HG03520 (cell line): ENCODE results near the gene STX8.
"Not testable (repeated sequence)": the region's sequence is repeated elsewhere in the genome, so short reads cannot be mapped to it uniquely, and the experiment has no call there.

Source experiments
- ATAC-seq: cut with Tn5 transposase; IDR thresholded peaks from one replicate; pipeline ENCODE4 v1.9.1; 2021; ENCODE audit warnings: mild to moderate bottlenecking, moderate library complexity; ENCODE audit not compliant: unreplicated experiment

The STX8 gene, protein sequence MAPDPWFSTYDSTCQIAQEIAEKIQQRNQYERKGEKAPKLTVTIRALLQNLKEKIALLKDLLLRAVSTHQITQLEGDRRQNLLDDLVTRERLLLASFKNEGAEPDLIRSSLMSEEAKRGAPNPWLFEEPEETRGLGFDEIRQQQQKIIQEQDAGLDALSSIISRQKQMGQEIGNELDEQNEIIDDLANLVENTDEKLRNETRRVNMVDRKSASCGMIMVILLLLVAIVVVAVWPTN

DNA sequence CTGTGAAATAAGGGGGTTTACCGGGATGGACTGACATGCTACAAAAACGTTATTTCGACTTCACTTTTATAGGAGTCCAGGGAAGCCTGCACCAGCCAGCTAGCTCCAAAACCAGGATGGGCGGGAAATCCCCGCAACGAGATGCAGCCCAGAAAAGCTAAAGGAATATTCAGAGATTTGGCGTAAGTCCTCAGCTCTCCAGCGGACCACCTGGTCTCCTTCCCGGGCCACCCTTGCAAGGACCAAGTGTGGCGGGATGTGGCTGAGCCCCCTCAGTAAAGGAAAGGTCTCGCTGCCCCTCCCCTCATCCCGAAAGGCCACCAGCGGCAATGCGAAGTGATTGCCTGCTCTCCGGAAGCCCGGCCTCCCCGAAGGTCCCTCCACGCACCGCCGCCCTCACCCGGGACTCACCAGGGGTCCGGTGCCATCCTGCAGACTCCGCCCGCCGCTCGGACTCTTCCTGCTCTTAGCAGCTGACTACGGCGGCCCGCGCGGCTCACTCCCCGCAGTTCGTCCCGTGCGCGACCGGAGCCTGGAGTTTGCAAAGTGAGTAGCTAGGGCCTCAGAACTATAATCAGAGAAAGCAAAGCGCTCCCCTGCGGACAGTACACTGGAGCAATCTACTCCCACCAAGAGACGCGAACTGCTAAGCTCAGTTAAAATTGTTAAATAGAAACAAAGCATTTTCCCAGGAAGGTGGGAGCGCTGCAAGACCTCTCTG lies at the start of gene STX8:
Gene STX8 (minus strand): TSS at position 440 of the 721 bp plus-strand sequence. CDS start 12 bp downstream, at position 428.
- ATAC-seq, result peak; percentile 76

DNA sequence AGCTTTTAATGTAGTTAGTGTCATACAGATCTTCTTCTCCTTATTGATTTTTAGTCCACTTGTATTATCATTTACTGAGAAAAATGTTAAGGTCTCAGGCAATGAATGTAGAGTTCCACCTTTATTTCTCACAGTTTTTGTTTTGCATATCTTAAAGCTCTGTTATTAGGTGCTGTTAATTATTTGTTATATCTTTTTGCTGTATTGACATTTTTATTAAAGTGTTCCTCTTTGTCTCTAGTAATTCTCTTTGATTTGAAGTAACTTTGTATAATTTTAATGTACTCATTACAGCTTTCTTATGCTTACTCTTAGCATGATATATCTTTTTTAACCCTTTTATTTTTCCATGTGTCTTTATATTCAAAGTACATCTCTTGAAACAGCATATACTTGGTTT lies 47.3 kb upstream of the STX8 start:
- no peak for ATAC-seq

DNA sequence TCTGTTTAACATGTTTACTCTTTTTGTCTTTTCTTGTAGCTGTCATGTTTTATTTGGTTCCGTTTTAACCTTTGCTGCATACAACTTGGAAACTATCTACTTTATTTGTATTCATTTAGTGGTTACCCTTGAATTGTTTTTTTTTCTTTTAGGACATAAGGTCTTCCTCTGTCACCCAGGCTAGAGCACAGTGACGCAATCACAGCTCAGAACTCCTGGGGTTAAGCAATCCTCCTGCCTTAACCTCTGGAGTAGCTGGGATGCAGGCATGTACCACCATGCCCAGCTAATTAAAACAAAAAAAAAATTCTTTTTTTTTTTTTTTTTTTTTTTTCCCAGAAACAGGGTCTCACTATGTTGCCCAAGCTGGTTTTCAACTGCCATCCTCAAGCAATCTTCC lies 39.9 kb upstream of the STX8 start:
- no peak for ATAC-seq

DNA sequence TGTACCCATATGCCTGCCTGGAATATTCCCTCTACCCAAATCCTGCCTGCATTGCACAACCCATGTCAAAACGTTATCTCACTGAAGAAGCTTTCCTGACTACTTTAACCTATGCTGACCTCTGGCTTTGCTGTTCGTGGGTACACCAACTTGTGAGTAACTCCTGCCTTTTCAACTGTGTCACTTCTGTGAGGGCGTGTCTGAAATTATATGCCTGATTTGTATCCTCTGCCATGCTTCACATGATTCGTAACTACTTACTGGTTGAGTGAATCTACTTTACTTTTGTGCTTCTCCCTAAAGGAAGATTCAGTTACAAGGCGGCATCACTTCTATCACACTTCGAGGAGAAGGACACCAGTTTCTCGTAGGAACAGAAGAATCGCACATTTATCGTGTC lies 36.4 kb upstream of the STX8 start:
- ATAC-seq, result no peak

DNA sequence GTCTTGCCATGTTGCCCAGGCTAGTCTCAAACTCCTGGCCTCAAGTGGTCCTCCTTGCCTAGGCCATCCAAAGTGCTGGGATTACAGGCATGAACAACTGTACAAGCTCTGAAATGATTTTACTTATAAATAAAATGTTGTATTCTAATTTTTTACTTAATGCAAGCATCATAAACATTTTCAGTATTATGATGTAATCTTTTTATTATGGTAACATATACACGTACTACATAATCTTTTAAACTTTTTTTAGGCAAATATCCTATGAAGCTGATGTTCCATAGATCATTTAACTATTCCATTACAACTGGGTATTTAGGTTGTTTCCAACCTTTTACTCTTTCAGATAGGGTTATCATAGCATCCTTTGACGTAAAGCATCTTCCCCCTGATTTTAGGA lies 35.9 kb upstream of the STX8 start:
- ATAC-seq, result no peak

DNA sequence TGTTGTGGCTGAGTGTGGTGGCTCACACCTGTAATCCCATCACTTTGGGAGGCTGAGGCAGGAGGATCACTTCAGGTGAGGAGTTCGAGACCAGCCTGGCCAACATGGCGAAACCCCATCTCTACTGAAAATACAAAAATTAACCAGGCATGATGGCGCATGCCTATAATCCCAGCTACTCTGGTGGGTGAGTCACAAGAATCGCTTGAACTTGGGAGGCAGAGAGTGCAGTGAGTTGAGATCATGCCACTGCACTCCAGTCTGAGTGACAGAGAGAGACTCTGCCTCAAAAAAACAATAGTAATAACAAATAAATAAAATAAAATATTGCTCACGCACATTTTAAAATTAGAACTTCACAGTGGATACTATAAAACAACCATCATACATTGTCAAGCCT lies 31.4 kb upstream of the STX8 start:
- ATAC-seq, result not testable (repeated sequence)

DNA sequence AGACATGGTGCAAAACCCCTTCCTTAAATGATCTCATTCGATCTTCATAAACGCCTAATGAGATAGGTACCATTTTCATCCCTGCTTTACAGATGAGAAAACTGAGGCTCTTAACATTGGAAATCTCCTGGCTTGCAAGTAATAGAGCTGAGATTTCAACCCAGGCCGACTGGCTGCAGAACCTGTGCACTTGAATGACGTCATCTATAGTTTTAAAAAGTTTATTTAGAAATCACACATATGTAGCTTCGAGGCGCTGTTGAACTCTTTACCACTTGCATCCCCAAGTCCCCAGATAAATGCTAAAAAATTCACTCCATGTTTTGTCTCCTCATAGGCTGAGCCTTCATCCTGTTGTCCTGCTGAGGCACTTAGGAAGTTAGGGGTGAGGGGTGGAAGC lies 30.8 kb upstream of the STX8 start:
- ATAC-seq, result no peak

DNA sequence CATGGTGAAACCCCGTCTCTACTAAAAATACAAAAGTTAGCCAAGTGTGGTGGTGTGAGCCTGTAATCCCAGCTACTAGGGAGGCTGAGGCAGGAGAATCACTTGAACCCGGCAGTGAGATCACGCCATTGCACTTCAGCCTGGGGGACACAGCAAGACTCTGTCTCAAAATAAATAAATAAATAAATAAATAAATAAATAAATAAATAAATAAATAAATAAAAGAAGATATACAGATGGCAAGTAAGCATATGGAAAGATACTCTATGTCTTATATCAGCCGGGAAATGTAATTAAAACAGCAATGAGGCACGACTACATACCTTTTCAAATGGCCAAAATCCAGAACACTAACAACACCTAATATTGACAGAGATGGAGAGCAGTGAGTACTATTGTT lies 29.0 kb upstream of the STX8 start:
- not testable (repeated sequence) for ATAC-seq

DNA sequence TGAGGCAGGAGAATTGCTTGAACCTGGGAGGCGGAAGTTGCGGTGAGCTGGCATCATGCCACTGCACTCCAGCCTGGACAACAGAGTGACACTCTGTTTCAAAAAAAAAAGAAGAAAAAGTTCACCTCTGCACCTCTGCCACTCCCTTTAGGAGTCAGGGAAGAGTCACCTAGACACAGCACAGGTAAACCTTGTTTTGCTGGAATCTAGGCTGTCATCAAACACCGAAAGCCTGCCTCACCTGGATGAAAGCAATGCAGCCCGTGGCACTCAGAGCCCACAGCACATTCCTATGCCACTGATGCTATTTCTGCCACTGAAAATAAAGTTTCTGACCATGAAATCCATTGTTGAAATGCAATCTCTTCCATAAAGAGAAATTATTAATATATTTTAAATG lies 23.0 kb upstream of the STX8 start:
- no peak for ATAC-seq

DNA sequence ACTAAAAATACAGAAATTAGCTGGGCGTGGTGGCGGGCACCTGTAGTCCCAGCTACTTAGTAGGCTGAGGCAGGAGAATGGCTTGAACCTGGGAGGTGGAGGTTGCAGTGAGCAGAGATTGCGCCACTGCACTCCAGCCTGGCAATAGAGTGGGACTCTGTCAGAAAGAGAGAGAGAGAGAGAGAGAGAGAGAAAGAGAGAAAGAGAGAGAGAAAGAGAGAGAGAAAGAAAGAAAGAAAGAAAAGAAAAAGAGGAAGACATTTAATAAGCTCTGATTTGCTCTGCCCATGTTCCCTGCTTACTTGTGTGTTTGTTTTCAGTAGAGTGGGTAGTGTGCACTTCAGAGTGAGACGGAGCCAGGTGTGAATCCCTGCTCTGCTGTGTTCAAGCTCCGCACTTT lies 22.0 kb upstream of the STX8 start:
- ATAC-seq, result not testable (repeated sequence)

DNA sequence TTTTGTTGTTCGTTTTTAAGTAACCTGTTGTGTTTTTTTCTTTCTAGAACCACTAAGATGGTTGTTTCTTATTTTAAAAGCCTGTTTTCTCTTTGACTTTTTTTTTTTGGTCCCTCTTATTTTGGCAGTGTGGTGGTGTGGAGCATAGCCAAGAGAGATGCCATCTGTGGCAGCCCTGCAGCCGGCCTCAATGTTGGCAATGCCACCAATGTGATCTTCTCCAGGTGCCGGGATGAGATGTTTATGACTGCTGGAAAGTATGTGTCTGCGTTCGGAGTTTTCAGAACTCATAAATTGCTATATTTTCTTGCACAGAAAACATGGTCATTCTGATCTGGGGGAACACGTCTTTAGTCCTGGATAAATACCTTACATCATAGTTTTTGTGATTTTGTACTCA lies 18.4 kb upstream of the STX8 start:
- ATAC-seq, result no peak

DNA sequence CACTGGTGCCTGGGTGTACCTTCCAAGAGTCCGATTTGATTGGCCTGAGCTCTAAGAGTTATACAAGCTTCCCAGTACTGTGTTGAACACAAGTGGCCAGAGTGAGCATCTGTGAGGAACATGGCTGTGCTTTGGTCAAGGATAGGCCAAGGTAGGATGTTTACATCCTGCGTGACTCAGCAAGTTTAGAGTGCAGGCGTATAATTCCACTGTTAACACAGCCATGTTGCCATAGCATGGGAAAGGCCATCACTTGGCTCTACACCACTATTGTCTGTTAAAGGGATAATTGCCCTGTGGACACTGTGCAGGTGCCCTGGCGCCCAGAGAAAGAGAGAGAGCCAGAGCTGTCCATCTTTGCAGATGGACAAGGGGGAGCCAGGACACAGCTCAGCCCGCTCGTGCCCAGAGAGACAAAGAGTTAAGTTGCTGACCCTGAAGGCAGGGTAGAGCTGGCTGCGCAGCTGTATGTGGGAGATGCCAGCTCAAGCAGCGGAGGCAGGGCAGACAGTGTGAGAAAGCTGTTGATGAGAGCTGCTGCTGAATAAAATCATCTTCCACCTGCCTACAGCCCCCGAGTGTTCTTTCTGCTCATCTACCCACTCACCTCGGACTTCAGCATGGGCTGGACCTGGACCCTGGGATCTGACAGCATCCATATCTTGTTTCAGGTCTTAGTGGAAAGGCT lies 12.5 kb upstream of the STX8 start:
- ATAC-seq, result no peak

DNA sequence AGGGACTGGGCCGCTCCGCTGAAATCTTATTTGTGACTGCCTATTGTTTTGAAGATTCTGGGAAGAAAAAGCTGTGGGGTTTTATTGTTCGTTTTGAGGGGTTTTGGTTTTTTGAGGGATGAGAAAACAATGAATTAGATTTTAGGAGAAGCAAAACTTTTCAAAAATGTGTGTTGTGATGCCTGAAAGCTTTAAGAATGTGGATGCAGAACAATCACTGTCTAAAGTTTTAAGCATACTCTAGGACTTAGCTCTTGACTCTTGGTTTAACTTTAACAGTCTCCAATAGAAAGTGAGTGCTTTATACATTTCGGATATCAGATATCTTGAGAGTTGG lies 1.7 kb upstream of the STX8 start:
- no peak for ATAC-seq

DNA sequence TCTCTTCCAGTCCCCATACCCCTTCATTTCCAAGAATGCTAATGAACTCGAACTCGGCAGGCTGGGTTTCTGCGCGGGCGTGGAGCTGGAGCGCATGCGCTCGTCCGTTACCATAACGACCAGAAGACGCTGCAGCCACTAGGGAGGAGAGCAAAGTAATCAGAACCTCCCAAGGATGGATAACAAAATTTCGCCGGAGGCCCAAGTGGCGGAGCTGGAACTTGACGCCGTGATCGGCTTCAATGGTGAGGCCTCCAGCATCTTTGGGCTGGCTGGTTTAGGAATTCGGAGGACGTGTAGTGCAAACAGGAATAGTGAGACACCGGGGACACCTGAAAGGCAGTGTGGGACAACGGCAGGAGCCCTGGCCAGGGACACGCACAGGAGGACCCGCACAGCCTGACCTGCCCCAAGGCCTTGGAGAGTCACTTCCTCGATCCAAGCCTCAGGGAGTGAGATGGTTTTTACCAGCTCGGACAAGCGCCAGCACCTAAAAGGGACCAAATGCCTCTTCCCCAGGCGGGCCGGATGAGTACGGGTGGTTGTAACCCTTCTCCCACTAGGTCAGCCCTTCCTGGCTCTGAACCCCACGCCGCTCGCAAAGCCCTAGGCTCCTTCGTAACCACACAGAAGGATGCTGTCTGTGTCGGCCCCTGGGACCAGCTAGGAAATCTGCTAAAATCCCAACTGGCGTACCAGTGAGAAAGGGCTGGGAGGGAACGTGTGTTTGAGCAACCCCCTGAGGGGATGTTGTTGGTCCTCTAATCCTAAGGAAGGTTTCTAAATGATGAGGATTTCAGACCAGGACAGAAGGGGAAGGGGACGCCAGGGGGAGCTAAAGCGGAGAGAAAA lies 1.1 kb upstream of the STX8 start, which contains the start of gene CFAP52:
Gene CFAP52 (plus strand): TSS at position 122 of the 852 bp plus-strand sequence. CDS start 54 bp downstream, at position 176.
- ATAC-seq, result no peak

DNA sequence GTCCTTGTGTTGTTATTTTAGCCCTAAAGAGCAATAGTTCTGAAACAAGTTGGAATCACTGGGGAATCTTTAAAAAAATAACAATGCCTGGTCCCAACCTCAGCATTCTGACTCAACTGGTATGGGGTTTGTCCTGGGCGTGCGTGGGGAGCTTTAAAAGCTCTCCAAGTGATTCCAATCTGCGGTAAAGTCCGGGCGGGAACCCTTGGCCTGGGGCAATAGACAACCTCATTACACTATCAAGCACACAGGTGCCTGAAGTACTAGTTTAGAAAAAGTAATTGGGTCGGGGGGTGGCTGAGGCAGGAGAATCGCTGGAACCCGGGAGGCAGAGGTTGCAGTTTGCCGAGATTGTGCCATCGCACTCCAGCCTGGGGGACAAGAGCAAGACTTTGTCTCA lies 4.4 kb downstream of the STX8 start:
- ATAC-seq, result no peak

DNA sequence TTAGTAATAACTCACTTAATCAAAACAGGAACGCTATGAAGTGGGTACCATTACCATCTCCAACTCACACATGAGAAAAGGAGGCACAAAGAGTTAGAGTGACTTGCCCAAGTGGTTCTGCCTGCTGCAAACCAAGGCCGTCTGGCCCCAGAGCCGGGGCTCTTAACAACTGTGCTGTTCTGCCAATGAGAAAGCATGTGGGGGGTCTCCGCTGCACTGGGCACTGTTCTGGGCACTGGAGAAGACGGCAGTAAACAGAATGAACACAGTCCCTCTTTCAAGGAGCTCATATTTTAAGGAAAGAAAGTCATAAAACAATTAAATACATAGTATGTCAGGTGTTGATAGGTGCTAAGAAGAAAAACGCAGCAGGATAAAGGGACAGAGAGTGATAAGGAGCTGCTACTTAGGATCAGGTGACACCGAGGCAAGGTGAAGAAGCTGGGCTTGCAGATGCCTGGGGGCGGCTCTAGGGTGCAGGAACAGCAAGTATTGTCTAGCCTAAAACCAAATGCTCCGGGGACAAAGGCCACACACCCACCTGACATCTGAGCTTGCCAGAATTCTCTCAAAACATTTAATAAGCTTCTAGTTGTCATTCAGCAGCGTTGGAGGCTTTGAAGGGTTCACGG lies 6.5 kb downstream of the STX8 start:
- ATAC-seq, result no peak

DNA sequence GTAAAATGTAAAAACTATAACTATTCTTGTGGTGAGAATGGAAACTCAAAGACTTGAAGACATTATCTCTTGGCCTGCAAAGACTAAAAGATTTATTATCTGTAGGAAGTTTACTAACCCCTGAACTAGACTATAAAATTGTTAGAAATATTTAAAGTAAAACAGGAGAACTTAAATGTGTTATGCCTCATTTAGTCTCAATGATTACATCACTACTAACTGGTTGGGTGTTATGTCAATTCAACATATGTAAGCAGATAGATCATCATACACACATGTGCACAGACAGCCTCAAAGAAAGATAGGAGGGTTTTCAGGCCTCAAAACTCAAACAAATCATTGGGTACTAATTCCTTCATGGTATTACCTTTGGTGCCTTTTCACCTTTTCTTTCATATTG lies 7.6 kb downstream of the STX8 start:
- ATAC-seq, result no peak

DNA sequence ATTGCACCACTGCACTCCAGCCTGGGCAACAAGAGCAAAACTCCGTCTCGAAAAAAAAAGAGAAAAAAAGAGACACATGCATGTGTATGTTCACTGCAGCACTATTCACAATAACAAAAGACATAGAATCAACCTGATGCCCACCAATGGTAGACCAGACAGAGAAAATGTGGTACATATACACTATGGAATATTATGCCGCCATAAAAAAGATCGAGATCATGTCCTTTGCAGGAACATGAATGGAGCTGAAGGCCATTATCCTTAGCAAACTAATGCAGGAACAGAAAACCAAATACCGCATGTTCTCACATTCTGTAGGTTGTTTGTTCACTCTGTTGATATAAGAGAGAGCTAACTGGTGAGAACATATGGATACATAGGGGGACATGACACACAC lies 8.9 kb downstream of the STX8 start:
- ATAC-seq, result not testable (repeated sequence)

DNA sequence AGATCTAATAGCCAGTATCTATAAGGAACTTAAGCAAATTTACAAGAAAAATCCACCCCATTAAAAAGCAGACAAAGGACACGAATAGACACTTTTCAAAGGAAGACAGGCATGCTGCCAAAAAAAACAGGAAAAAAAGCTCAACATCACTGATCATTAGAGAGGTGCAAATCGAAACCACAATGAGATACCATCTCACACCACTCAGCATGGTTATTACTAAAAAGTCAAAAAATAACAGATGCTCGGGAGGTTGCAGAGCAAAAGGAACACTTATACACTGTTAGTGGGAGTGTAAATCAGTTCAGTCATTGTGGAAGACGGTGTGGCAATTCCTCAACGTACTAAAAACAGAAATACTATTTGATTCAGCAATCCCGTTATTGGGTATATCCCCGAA lies 9.6 kb downstream of the STX8 start:
- ATAC-seq, result no peak

DNA sequence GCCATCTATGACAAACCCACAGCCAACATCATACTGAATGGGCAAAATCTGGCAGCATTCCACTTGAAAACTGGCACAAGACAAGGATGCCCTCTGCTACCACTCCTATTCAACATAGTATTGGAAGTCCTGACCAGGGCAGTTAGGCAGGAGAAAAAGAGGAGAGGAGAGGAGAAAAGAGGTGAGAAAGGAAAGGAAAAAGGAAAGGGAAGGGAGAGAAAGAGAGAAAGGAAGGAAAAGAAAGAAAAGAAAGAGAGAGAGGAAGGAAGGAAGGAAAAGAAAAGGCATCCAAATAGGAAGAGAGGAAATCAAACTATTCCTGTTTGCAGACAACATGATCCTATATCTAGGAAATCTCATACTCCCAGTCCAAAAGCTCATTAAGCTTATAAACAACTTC lies 11.5 kb downstream of the STX8 start:
- no peak for ATAC-seq

DNA sequence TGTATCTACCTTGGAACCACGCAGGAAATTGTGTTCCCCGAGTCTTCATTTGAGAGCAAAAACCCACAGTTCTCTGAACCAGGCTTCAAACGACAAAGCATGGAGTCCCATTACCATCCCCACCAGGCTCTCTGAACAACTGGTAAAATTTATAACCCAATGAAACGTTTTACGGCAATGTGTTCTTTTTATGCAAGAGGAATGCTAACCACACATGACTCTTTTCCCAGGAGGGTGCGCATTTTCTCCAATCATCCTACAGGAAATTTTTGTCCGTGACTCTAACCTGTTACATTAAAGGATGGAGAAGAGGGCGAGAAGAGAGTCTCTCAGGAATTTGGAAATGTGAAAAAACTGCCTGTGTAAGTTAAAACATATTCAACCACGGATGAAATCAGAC lies 17.8 kb downstream of the STX8 start:
- ATAC-seq, result no peak
